ENCODE data around the gene EDNRA.

EDNRA gene

GRCh38 chr4:147461161-147461560 lies 19.7 kb upstream of the EDNRA start:
- DNase-seq (ENCODE audit: low read depth, low spot score): no peak
- ChIA-PET CTCF (no interaction called here), POLR2A (no interaction called here)
- no peak overlapping the region for H3K4me3 ChIP-seq (ENCODE audit: low read depth, low read length)
- TF ChIP-seq, protein P1, sequence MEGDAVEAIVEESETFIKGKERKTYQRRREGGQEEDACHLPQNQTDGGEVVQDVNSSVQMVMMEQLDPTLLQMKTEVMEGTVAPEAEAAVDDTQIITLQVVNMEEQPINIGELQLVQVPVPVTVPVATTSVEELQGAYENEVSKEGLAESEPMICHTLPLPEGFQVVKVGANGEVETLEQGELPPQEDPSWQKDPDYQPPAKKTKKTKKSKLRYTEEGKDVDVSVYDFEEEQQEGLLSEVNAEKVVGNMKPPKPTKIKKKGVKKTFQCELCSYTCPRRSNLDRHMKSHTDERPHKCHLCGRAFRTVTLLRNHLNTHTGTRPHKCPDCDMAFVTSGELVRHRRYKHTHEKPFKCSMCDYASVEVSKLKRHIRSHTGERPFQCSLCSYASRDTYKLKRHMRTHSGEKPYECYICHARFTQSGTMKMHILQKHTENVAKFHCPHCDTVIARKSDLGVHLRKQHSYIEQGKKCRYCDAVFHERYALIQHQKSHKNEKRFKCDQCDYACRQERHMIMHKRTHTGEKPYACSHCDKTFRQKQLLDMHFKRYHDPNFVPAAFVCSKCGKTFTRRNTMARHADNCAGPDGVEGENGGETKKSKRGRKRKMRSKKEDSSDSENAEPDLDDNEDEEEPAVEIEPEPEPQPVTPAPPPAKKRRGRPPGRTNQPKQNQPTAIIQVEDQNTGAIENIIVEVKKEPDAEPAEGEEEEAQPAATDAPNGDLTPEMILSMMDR (IDR thresholded peaks at IDR 0.05; ENCODE audit: insufficient read depth, low read length, missing control alignments): no peak

DNA sequence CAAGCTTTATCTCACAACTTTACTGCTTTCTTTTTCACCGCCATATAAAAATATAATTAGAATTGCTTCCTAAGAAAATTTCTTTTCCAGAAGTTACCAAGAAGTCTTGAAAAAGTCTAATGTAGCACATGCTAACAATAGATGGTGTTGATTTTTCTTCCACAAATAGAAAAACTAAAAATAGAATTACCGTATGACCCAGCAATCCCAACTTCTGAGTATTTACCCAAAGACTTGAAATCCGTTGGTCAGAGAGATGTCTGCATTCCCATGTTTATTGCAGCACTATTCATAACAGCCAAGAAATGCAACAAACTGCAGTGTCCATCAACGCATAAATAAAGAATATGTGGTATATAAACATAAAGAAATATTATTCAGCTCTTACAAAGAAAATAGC lies 17.8 kb upstream of the EDNRA start:
- TF ChIP-seq, protein P1 (IDR thresholded peaks at IDR 0.05; ENCODE audit: insufficient read depth, low read length, missing control alignments): no peak
- CTCF ChIA-PET: interaction anchor here (0.6 to 1.6 kb wide), 3 partner anchors 56 to 403 kb away, joined by 3 to 5 read pairs (median 3); no protein-coding TSS in a partner anchor
- DNase-seq (ENCODE audit: low read depth, low spot score): peak; percentile 37
- H3K4me3 ChIP-seq (ENCODE audit: low read depth, low read length): no peak overlapping the region
- POLR2A ChIA-PET: interaction anchor here (1.0 kb wide), 1 partner anchor 18 kb away, joined by 3 read pairs; the partner anchor contains the start of gene EDNRA

DNA sequence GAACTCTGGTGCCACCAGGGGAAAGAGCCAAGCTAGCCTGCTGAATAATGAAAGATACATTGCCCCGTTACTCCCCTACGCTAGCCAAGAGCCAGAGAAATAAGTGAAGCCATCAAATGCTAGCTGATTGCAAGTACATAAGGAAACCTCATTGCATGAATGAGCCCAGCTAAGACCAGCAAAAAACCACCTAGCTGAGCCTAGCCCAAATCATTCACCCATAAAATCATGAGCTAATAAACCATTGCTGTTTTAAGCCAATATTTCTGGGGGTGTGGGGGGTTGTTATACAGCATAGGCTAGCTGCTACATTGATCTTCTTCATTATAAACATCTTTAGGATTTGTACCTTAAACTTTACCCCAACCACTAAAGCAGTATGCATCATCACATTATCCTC lies 15.4 kb upstream of the EDNRA start:
- ChIA-PET CTCF (no interaction called here), POLR2A (no interaction called here)
- H3K4me3 ChIP-seq (ENCODE audit: low read depth, low read length): no peak overlapping the region
- no peak for DNase-seq (ENCODE audit: low read depth, low spot score)
- TF ChIP-seq, protein P1 (IDR thresholded peaks at IDR 0.05; ENCODE audit: insufficient read depth, low read length, missing control alignments): no peak

- no peak for DNase-seq (ENCODE audit: low read depth, low spot score)
- ChIA-PET POLR2A (no interaction called here), CTCF (no interaction called here)
- H3K4me3 ChIP-seq (ENCODE audit: low read depth, low read length): no peak overlapping the region
- TF ChIP-seq, protein P1 (IDR thresholded peaks at IDR 0.05; ENCODE audit: insufficient read depth, low read length, missing control alignments): no peak
Measured at GRCh38 chr4:147477439-147477838, 3.5 kb upstream of the EDNRA start.

DNA sequence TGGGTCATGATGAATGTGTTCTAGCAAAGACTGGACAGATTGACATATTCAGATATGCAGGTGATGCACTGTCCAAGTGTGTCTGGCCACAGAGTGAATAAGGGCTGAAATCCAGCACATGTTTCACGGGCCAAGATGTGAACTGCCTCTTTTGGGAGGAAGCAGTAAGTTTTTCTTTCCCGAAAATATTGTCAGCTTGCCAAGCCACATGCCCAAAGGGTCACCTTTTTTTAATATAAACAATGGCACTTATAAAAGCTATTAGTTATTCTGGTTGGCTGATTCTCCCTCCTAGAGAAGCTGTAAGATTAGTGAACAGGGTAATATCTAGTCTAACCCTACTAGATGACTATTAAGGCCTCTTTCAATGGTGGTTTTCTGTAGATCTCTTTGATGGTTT lies 1.5 kb upstream of the EDNRA start:
- CTCF ChIA-PET: interaction anchor here (0.9 kb wide), 2 partner anchors 13 to 110 kb away, joined by 3 read pairs; no protein-coding TSS in a partner anchor
- TF ChIP-seq, protein P1 (IDR thresholded peaks at IDR 0.05; ENCODE audit: insufficient read depth, low read length, missing control alignments): no peak
- DNase-seq (ENCODE audit: low read depth, low spot score): no peak
- POLR2A ChIA-PET: no interaction called here
- H3K4me3 ChIP-seq (ENCODE audit: low read depth, low read length): no peak overlapping the region

DNA sequence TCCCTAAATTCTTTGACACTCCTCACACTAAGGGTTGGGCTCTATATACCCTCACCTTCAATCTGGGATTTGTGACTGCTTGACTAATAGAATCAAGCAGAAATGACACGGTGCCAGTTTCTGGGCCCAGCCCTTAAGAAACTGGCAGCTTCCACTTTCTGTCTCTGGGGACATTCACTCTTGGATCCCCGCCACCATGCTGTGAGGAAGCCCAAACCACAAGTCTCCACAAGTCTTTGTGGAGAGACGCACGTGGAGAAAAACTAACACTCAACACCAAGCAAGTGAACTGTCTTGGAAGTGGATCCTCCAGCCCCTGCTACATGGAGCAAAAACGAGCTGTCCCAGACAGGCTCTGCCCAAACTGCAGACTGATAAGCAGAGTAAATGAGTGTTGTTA lies 1.1 kb upstream of the EDNRA start:
- no peak overlapping the region for H3K4me3 ChIP-seq (ENCODE audit: low read depth, low read length)
- peak; percentile 29 for DNase-seq (ENCODE audit: low read depth, low spot score)
- ChIA-PET CTCF (interaction anchor here (0.9 to 2.5 kb wide), 3 partner anchors 17 to 318 kb away, joined by 3 to 11 read pairs (median 3); no protein-coding TSS in a partner anchor), POLR2A (no interaction called here)
- TF ChIP-seq, protein P1 (IDR thresholded peaks at IDR 0.05; ENCODE audit: insufficient read depth, low read length, missing control alignments): no peak
